ENCODE data around the gene APP. TPM values are rescaled to one million over a fixed set of nuclear protein-coding genes. Genes with fewer than 3 reads are reported as not detected.

APP gene
- 560 to 657 TPM (median 656 TPM) in 3 replicates for total RNA-seq (2021)
- Bru-seq, nascent RNA, result percentile 95 among the genes with signal in this experiment
- long read RNA-seq, experiment 1, transcript APP-213 (3 exons, 816 nt), result minor isoform, 8 of 1,183 reads
- long read RNA-seq, experiment 1, transcript APP-204 (17 exons, 3,543 nt), result minor isoform, 324 of 1,183 reads
- long read RNA-seq, experiment 1, transcript APP-201 (18 exons, 3,467 nt), result major isoform, 359 of 1,183 reads
- long read RNA-seq, experiment 1, transcript APP-202 (16 exons, 3,355 nt), result minor isoform, 75 of 1,183 reads
- long read RNA-seq, experiment 1, partial matches to known transcripts, result 376 of 1,183 reads
- long read RNA-seq, experiment 1, other reads (novel, unspliced or antisense), result 41 of 1,183 reads
- long read RNA-seq, experiment 2, transcript APP-201 (18 exons, 3,467 nt), result major isoform, 70 of 820 reads
- long read RNA-seq, experiment 2, transcript APP-202 (16 exons, 3,355 nt), result minor isoform, 11 of 820 reads
- long read RNA-seq, experiment 2, transcript APP-204 (17 exons, 3,543 nt), result minor isoform, 60 of 820 reads
- long read RNA-seq, experiment 2, transcript APP-213 (3 exons, 816 nt), result minor isoform, 10 of 820 reads
- long read RNA-seq, experiment 2, partial matches to known transcripts, result 458 of 820 reads
- long read RNA-seq, experiment 2, other reads (novel, unspliced or antisense), result 210 of 820 reads
- long read RNA-seq, experiment 3, partial matches to known transcripts, result 18 of 21 reads
- long read RNA-seq, experiment 3, other reads (novel, unspliced or antisense), result 2 of 21 reads

DNA sequence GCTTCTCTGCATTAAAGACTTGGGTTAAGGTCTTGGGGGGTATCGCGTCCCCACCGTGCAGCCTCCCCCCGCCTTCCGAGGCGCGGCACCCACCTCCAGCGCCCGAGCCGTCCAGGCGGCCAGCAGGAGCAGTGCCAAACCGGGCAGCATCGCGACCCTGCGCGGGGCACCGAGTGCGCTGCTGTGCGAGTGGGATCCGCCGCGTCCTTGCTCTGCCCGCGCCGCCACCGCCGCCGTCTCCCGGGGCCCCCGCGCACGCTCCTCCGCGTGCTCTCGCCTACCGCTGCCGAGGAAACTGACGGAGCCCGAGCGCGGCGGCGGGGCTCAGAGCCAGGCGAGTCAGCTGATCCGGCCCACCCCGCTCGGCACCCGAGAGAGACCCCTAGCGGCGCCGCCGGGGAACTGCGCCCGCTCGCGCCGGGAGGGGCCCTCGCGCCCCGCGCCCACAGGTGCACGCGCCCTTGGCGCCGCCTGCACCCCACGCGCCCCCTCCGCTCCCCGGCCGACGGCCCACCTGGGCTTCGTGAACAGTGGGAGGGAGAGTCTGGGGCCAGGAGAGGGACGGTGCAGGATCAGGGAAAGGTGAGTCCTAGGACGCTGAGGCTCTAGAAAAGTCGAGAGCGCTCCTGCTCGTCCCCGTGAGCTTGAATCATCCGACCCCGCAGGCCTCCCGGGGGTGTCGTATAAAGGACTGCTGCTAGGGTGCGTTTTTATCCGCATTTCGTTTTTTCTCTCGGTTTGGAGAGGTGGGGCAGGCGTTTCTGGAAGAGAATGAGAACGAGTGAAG is at the start of gene APP:
Gene APP (minus strand): TSS at position 300 of the 787 bp plus-strand sequence. CDS start 150 bp downstream, at position 150.
- POLR2A ChIA-PET, result no interaction called here
- TF ChIP-seq, protein P1, sequence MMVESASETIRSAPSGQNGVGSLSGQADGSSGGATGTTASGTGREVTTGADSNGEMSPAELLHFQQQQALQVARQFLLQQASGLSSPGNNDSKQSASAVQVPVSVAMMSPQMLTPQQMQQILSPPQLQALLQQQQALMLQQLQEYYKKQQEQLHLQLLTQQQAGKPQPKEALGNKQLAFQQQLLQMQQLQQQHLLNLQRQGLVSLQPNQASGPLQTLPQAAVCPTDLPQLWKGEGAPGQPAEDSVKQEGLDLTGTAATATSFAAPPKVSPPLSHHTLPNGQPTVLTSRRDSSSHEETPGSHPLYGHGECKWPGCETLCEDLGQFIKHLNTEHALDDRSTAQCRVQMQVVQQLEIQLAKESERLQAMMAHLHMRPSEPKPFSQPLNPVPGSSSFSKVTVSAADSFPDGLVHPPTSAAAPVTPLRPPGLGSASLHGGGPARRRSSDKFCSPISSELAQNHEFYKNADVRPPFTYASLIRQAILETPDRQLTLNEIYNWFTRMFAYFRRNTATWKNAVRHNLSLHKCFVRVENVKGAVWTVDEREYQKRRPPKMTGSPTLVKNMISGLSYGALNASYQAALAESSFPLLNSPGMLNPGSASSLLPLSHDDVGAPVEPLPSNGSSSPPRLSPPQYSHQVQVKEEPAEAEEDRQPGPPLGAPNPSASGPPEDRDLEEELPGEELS (CRISPR knock-in tag; IDR thresholded peaks at IDR 0.05), result peak; percentile 87
- TF ChIP-seq, protein P2, sequence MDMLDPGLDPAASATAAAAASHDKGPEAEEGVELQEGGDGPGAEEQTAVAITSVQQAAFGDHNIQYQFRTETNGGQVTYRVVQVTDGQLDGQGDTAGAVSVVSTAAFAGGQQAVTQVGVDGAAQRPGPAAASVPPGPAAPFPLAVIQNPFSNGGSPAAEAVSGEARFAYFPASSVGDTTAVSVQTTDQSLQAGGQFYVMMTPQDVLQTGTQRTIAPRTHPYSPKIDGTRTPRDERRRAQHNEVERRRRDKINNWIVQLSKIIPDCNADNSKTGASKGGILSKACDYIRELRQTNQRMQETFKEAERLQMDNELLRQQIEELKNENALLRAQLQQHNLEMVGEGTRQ (CRISPR knock-in tag; IDR thresholded peaks at IDR 0.05), result peak; percentile 91
- TF ChIP-seq, protein P3, sequence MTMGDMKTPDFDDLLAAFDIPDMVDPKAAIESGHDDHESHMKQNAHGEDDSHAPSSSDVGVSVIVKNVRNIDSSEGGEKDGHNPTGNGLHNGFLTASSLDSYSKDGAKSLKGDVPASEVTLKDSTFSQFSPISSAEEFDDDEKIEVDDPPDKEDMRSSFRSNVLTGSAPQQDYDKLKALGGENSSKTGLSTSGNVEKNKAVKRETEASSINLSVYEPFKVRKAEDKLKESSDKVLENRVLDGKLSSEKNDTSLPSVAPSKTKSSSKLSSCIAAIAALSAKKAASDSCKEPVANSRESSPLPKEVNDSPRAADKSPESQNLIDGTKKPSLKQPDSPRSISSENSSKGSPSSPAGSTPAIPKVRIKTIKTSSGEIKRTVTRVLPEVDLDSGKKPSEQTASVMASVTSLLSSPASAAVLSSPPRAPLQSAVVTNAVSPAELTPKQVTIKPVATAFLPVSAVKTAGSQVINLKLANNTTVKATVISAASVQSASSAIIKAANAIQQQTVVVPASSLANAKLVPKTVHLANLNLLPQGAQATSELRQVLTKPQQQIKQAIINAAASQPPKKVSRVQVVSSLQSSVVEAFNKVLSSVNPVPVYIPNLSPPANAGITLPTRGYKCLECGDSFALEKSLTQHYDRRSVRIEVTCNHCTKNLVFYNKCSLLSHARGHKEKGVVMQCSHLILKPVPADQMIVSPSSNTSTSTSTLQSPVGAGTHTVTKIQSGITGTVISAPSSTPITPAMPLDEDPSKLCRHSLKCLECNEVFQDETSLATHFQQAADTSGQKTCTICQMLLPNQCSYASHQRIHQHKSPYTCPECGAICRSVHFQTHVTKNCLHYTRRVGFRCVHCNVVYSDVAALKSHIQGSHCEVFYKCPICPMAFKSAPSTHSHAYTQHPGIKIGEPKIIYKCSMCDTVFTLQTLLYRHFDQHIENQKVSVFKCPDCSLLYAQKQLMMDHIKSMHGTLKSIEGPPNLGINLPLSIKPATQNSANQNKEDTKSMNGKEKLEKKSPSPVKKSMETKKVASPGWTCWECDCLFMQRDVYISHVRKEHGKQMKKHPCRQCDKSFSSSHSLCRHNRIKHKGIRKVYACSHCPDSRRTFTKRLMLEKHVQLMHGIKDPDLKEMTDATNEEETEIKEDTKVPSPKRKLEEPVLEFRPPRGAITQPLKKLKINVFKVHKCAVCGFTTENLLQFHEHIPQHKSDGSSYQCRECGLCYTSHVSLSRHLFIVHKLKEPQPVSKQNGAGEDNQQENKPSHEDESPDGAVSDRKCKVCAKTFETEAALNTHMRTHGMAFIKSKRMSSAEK (CRISPR knock-in tag; IDR thresholded peaks at IDR 0.05; ENCODE audit: borderline replicate concordance), result no peak
- TF ChIP-seq GABPB1 (CRISPR knock-in tag; IDR thresholded peaks at IDR 0.05), result no peak; the same call in 1 of the 2 replicates
- TF ChIP-seq NFYB (CRISPR knock-in tag; conservative IDR thresholded peaks at IDR 0.05; ENCODE audit: low read depth), result no peak; the same call in 1 of the 2 replicates
- TF ChIP-seq ZNF423 (CRISPR knock-in tag; IDR thresholded peaks at IDR 0.05), result peak; percentile 96
- TF ChIP-seq, protein P4, sequence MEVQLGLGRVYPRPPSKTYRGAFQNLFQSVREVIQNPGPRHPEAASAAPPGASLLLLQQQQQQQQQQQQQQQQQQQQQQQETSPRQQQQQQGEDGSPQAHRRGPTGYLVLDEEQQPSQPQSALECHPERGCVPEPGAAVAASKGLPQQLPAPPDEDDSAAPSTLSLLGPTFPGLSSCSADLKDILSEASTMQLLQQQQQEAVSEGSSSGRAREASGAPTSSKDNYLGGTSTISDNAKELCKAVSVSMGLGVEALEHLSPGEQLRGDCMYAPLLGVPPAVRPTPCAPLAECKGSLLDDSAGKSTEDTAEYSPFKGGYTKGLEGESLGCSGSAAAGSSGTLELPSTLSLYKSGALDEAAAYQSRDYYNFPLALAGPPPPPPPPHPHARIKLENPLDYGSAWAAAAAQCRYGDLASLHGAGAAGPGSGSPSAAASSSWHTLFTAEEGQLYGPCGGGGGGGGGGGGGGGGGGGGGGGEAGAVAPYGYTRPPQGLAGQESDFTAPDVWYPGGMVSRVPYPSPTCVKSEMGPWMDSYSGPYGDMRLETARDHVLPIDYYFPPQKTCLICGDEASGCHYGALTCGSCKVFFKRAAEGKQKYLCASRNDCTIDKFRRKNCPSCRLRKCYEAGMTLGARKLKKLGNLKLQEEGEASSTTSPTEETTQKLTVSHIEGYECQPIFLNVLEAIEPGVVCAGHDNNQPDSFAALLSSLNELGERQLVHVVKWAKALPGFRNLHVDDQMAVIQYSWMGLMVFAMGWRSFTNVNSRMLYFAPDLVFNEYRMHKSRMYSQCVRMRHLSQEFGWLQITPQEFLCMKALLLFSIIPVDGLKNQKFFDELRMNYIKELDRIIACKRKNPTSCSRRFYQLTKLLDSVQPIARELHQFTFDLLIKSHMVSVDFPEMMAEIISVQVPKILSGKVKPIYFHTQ (CRISPR knock-in tag; IDR thresholded peaks at IDR 0.05), result no peak
- peak; percentile 85; the same call in 1 of the 2 replicates for TF ChIP-seq JUN (CRISPR knock-in tag; IDR thresholded peaks at IDR 0.05)
- TF ChIP-seq SMAD4 (CRISPR knock-in tag; IDR thresholded peaks at IDR 0.05), result peak; percentile 46; the same call in 1 of the 2 replicates
- no peak for TF ChIP-seq RELA (CRISPR knock-in tag; IDR thresholded peaks at IDR 0.05; ENCODE audit: borderline replicate concordance)
- no peak for TF ChIP-seq RORB (CRISPR knock-in tag; IDR thresholded peaks at IDR 0.05)
- TF ChIP-seq ZNF232 (CRISPR knock-in tag; IDR thresholded peaks at IDR 0.05), result no peak
- no peak; the same call in 1 of the 2 replicates for TF ChIP-seq TEAD1 (CRISPR knock-in tag; IDR thresholded peaks at IDR 0.05)
- TF ChIP-seq, protein P5, sequence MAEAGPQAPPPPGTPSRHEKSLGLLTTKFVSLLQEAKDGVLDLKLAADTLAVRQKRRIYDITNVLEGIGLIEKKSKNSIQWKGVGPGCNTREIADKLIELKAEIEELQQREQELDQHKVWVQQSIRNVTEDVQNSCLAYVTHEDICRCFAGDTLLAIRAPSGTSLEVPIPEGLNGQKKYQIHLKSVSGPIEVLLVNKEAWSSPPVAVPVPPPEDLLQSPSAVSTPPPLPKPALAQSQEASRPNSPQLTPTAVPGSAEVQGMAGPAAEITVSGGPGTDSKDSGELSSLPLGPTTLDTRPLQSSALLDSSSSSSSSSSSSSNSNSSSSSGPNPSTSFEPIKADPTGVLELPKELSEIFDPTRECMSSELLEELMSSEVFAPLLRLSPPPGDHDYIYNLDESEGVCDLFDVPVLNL (CRISPR knock-in tag; IDR thresholded peaks at IDR 0.05; ENCODE audit: borderline replicate concordance, low read depth), result no peak
- no peak for TF ChIP-seq SP1 (CRISPR knock-in tag; conservative IDR thresholded peaks at IDR 0.05)
- no peak for TF ChIP-seq NR2C2 (CRISPR knock-in tag; IDR thresholded peaks at IDR 0.05)
- peak; percentile 74; the same call in 1 of the 2 replicates for TF ChIP-seq ETV6 (CRISPR knock-in tag; IDR thresholded peaks at IDR 0.05)
- TF ChIP-seq GTF2I (CRISPR knock-in tag; conservative IDR thresholded peaks at IDR 0.05), result no peak
- TF ChIP-seq, protein P6, sequence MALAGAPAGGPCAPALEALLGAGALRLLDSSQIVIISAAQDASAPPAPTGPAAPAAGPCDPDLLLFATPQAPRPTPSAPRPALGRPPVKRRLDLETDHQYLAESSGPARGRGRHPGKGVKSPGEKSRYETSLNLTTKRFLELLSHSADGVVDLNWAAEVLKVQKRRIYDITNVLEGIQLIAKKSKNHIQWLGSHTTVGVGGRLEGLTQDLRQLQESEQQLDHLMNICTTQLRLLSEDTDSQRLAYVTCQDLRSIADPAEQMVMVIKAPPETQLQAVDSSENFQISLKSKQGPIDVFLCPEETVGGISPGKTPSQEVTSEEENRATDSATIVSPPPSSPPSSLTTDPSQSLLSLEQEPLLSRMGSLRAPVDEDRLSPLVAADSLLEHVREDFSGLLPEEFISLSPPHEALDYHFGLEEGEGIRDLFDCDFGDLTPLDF (CRISPR knock-in tag; IDR thresholded peaks at IDR 0.05), result no peak

More for the DNA sequence above, at the start of gene APP:
- Mint-ChIP-seq H3K27ac (no peak within 1 kb of the TSS; the same call in 1 of the 2 replicates), H3K27me3 (ENCODE audit: low read depth) (no peaks in the 10 kb centered on the region; the same call in 1 of the 2 replicates), H3K4me3 (peak within 1 kb of the TSS; percentile 93), H3K36me3 (0 out of 2 replicates have a peak, but pooled peaks cover 5% of the 10 kb centered on the region), H3K9me3 (0 out of 2 replicates have a peak, but pooled peaks cover 3% of the 10 kb centered on the region), H3K4me1 (peaks cover 59% of the 10 kb centered on the region)
- peak; percentile 85 for DNase-seq (ENCODE audit: low spot score)
- CTCF ChIA-PET, result interaction anchor here (0.6 to 1.5 kb wide), 21 partner anchors 9 to 294 kb away, joined by 3 to 18 read pairs (median 4); no protein-coding TSS in a partner anchor
- ATAC-seq, result peak; percentile 62
